ENCODE measurements around the gene DDT.
"Not testable (repeated sequence)": the region's sequence is repeated elsewhere in the genome, so short reads cannot be mapped to it uniquely, and the experiment has no call there.

DDT gene

DNA sequence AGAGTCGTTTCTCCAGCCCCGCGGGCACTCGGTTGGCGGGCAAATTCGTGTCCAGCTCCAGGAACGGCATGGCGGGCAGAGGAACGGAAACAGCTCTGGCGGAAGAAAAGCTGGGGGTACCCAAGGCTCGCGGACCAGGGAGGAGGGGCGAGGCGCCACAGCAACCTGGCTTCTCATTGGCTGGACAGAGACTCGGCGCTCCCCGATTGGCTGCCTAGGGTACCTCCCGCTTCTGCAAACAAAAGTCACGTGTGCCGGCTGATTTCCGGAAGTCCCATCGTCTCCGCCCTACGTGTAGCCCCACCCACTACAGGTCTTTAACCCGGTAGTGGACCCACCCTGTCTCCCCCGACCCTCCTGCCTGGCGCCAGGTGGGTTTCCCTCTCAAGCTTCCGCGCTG lies at the start of gene DDT:
Gene DDT (minus strand): TSS at position 97 of the 400 bp plus-strand sequence. CDS start 27 bp downstream, at position 70.
- DNase-seq: not testable (repeated sequence)

DNA sequence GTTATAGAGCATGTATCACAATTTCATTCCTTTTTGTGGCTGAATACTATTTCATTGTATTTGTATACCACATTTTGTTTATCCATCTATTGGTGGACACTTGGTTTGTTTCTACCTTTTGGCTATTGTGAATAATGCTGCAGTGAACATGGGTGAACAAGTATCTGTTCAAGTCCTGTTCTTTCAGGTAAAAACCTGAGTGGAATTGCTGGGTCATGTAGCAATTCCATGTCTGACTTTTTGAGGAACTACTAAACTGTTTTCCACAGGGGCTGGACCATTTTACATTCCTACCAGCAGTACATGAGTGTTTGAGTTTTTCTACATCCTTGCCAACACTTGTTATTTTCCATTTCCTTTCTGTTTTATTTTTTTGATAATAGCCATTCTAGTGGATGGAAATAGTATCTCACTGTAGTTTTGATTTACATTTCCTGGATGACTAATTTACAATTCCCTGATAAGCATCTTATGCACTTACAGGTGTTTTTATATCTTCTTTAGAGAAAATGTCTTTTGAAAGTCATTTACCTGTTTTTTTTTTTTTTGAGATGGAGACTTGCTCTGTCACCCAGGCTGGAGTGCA lies 49.1 kb upstream of the DDT start:
- DNase-seq: no peak

DNA sequence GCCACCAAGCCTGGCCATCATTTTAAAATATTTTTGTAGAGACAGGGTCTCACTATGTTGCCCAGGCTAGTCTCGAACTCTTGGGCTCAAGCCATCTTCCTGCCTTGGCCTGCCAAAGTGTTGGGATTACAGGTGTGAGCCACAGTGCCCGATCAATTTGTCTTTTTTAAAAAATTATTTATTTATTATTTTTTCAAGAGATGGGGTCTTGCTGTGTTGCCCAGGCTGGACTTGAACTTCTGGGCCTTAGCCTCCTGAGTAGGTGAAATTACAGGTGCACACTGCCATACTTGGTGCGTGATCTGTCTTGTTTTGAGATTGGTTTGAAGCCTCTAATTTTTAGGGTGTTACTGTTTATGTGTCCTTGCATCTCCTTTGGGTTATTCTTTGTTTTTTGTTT lies 47.1 kb upstream of the DDT start:
- DNase-seq: no peak

DNA sequence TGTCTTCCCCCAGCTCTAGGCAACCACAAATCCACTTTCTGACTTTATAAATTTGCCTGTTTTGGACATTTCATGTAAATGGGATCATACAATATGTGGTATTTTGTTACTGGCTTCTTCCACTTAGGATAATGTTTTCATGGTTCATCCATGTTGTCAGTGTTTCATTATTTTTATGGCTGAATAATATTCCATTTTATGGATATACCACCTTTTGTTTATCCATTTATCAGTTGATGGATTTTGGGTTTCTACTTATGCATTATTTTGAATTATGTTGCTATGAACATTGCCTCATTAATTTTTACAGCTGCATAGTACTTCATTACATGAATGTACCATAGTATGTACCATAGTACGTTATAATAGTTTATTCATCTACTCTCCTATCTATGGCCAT lies 41.9 kb upstream of the DDT start:
- no peak for DNase-seq

DNA sequence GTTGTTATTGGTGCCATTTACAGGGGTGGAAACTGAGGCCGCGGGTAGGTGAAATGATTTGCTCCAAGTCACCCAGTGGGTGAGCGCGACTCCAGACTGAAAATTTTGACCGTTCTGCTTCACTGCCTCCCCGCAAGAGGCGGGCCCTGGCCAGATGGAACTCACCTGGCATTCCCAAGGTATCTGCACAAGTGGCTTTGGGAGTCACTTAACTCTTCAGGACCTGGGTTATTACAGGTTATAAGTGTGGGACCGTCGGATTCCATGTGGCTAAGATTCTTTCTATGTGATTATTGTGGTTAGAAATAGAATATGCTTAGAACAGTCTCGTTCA lies 37.5 kb upstream of the DDT start:
- DNase-seq: no peak

DNA sequence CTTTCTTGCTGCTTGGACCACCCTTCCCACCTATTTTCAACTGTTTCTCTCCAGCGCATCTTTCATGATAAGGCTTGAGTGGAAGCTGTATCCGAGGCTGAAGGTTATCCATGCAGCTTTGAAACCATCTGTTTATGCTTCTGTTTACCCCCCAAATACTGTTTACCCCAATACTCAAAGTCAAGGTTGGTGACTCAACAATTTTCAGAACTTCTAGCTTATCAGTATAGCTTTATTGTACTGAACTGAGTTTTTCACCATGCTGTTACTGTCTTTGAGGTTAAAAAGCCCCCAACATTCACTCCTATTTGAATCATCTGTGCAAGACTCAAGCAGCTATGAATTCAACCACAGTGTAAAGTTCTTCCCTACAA lies 35.8 kb upstream of the DDT start:
- DNase-seq: no peak

DNA sequence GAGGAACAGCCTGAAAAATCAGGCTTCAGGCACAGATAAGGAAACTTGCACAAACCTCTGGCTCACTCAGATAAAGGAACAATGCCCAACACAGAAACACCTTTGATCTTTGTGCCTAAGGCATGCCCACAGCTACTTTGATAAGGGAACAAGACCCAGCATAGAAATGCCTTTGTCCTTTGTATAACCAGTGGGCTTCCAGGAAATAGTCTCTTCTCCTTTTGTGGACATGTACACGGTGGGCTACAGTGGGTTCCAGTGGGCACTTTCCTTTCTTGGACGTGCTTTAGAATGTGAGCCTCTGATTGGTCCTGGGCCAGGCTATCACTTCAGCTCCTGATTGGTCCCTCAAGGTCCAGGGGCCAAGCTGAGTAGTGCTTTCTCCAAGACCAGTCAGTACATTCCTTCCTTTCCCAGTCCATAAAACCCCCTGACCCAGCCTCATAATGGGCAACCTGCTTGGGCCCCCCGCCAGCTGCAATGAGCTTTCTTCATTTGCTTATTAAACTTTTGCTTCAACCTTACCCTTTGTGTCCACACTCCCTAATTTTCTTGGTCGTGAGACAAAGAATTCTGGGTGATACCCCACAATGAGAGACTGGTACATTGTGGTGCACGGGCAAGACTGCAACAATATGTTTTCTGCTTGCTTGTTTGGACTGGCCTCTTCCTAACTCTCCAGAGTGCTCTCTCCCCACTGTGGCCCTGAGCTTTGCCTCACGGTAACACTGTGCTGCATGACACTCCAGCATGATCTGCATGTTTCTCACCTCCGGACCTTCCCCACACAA lies 35.2 kb upstream of the DDT start:
- DNase-seq: no peak

DNA sequence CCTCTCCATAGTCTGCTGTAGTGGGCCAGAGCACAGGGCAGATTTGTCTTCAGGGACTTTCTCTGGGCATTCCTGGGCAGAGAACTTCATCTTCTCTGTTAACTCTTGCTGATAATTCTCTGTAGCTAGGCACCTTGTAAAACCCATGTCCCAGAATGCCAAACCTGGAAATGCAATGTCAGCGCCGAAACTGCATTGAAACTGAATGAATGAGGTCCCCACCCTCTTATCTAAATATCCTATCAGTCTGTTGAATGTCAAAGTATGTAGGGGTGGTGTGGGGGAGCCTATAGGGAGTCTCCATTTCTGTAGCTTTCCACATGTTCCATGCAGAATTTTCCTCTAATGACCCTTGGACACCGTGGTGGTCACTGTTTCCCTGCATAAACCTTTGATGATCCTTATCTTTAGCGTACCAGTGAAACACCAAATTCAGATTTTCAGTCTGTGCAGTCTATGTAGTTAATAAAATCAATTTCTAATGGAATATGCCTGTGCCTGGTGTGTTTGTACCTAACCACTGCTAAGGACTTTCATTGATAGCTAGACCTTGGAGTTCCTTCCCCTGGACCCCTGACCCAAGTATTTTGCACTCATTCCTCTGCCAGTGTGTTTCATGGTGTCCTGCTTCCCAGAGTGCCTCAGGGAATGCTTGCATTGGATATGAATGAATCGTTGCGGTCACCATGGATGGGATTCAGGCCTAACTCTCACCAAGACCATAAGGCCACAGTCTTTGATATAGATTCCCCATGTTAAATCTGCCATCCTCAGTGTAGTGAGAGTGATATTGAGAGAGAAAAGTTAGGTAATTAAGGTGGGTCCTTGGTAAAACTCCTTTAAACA lies 34.4 kb upstream of the DDT start:
- no peak for DNase-seq

DNA sequence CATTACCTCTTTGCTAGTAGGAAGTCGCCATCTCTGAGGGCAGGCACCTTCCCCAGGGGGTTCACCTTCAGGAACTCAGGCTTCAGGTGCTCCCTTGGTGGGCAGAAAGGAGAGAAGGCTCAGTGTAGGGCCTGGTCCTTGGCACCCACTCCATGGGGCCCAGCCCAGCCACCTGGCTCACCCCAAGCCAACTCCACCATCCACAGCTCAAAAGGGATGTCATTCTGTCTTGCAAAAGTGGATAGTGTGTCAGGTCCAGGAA lies 33.7 kb upstream of the DDT start:
- no peak for DNase-seq

DNA sequence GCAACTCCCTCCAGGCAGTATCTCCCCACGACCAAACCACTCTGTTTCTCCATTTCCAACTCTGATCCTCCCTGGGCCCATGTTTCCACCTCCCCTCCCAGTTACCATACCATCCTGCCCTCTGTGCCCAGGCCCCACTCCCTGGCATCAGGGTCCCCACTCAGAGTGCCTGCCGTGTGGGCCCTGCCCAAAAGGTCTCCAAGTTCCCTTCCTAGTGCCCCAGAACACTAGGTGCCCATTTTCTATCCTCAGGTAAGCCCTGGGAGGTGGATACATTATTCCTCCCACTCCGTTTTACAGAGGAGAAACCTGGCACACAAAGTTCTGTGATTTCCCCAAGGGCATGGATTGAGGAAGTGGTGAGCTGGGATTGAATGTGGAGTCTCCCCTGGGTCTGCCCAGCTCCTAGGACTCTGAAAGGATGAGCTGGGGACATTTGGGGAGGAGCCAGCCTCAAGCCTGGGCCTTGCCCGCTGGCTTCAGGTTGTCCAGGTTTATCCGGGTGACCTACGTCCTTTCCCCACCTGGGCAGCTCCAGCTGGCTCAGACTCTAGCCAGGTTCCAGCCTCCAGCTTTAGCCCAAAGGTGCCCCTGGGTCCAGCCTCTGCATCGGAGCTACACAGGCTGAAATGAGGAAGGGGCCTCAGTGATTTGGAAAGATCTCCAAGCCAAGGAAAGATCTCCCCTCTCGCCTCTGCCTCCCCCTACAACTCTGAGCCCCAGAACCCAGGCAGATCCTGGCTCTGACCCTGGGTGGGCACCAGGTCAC lies 33.2 kb upstream of the DDT start:
- no peak for DNase-seq

DNA sequence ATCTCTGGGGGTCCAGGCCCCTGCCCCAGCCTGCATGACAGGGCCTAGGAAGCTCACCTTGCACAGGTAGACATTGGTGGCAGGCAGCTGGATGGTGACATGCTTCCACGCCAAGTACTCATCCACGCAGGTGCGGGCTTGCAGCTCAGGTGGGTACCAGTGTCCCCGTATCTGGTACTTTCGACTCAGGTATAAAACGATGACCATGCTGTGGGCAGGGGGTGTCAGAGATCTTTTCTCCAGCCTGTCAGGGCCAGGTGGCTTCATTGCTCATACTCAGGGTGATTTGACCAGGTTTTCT lies 32.6 kb upstream of the DDT start:
- DNase-seq: no peak

DNA sequence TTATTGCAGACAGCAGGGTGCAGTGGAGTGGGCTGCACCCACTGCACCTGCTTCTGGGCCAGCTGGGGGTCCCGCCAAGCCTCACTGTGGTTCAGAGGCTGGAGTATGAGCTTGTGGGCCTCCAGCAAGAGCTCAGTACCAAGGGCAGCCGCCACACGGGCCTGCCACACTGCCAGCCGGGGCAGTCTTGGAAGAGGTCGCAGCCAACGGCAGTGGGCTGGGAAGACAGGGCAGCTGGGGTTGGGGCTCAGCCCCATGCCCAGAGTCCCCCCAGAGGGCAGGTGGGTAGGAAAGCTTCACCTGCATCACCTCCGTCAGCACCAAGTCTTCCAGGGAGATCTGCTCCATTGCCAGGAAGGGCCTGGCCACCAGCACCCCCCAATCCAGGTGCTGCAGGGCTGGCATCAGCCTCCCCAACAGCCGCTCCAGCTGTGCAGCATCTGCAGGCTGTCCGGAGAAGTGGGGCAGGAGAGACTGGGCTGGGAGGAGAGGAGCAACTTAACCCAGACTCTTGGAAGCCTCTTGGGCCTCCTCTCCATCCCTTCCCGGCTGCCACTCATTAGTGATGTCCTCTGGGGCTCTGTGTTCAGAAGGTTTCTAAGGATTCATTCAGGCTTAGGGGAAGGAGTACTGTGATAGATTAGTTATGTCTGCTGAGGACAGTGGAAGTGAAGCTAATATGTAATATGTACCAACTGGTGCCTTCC lies 32.1 kb upstream of the DDT start:
- no peak for DNase-seq

DNA sequence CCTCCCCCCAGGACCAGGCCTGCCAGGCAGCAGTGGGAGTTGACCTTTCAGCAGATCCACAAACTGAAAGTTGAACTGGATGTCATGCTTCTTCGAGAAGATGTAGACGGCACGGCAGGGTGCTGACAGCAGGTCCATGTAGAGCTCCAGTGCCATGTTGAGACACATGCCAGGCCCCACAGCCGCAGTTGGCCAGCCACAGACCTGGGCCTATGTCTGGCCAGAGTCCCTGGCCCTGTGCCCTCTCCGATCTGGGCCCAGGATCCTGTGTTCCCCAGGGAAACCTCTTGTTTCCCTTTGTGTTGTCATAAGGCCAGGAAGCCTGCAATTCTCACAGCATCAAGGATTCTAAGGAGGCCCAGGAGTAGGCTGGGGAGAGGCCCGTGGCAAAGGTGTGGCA lies 31.0 kb upstream of the DDT start, which contains the start of gene GSTT4:
Gene GSTT4 (minus strand): TSS at position 253 of the 400 bp plus-strand sequence. CDS start 97 bp downstream, at position 156.
- no peak for DNase-seq

DNA sequence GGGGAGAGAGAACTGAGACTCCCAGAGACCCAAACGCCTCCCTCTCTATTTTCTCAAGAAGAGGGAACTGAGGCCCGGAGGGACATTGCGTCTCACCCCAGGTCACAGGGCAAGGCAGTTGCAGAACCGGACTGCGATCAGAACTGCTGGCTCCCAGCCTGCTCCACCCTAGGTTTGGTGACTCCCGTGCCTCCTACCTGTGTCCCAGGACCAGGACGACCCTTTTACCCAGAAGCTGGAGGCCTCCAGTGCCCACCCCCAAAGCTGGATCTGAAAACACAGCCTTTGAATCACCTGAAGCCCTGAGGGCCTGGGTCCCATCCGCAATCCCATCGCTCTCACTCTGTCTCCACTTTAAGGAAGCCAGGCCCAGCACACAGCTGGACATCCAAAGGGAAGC lies 29.6 kb upstream of the DDT start:
- DNase-seq: no peak

DNA sequence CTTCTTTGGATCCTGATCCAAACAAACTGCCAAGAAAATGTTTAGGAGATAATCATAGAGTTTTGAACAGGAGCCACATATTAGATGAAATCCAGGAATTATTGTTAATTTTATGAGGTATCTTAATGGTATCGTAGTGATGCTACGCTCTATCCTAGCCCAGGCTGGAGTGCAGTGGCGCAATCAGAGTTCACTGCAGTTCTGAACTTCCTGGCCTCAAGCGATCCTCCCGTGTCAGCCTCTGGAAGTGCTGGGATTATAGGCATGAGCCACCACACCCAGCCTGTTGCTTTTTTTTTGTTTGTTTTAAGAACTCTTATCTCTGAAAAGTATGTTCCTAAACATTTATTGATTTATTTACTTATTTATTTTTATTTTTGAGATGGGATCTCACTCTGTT lies 28.6 kb upstream of the DDT start:
- no peak for DNase-seq

DNA sequence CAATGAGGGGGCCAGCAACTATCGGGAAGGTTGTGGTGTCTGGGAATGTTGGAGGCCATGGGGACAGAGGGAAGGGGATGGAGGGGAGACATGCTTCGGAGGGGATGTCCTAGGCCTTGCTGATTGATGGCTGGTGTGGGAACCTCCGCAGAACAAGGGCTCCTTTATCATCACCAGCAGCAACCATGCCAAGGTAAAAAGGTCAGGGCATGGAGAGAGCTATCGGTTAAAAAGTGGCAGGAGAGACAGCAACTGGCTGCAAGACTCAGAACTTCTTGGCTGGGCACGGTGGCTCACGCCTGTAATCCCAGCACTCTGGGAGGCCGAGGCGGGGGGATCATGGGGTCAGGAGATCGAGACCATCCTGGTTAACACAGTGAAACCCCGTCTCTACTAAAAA lies 28.0 kb upstream of the DDT start:
- no peak for DNase-seq

DNA sequence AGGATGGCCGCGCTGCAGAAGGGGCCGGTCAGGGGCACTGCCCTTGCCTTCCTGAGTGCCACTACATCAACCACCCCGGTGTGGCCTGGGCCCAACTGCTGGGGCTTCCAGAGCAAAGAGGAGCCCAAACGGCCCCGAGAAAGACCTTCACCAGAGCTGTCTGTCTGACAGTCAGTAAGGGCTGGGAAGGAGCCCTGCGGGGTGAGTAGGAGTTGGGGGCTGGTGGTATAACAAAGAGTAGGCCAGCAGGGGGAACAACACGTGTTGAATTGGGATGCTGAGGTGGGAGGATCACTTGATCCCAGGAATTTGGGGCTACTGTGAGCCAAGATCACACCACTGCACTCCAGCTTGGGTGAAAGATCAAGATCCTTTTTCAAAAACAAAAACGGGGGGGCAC lies 27.1 kb upstream of the DDT start:
- no peak for DNase-seq

DNA sequence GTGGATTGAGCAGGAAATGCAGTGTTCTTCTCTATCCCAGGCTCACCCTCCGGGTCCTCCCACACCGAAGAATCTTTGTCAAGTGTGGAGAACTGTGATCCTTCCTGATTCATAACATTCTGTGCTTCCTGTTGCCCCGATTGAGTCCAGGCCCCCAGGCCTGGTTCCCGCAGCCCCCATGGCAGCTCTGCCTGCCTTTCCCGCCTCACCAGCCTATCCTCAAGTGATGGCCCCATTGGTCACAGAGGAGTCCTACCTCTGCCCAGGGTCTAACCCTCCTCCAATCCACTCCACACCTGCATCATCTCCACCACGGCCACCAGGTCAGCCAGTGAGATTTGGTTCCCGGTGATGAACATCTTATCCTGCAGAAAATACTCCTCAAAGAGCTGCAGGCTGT lies 25.5 kb upstream of the DDT start:
- DNase-seq: not testable (repeated sequence)

DNA sequence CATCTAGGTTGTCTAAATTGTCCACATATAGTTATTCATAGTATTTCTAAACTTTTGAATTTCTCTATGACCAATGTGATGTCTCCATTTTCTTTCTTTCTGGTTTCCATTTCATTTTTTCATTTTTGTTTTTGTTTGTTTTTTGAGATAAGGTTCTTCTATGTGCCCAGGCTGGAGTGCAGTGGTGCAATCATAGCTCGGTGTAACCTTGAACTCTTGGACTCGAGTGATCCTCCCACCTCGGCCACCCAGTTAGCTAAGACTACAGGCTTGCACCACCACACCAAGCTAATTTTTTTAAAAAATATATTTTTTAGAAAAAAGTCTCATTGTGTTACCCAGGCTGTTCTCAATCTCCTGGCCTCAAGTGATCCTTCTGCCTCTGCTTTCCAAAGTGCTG lies 22.9 kb upstream of the DDT start:
- no peak for DNase-seq

DNA sequence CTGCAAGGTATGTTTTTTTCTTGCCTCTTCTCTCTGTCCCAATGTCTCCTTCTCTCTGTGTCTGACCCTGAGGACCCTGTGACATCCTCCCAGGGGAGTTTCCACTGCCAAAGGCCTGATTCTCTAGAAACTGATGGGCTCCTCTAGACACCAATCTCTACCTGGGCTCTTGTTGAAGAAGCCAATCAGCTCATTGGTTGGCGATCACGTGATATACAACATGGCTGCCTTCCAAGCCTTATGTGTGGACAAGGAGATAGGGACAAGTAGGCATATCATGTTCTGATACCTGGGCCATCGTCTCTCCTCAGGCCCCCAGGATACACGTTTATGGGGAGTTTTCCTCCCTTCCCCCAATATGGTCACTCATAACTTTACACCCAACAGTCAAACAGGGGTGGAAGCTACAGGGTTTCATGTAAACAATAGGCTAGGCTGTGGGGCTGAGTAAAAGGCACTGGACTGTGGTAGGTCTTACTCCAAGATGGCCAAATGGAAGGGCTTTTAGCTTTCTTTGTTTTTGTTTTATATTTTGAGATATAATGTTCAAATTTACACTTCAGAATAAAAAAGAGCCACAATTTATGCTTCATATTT lies 19.4 kb upstream of the DDT start:
- not testable (repeated sequence) for DNase-seq

DNA sequence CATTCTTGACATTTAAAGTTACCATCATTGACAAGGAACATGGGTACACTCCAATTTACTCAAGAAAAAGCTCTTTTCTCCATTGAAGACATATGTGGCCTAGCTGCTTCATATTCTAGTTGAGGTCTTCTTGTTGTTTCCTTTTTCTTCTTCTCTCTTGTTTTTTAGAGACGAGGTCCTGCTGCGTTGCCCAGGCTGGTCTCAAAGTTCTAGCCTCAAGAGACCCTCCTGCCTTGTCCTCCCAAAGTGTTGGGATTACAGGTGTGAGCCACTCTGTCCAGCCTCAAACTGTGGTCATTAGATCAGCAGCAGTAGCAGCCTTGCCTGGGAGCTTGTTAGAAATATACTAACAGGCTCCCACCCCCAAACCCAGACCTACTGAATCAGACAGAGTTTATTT lies 18.8 kb upstream of the DDT start:
- DNase-seq: not testable (repeated sequence)

DNA sequence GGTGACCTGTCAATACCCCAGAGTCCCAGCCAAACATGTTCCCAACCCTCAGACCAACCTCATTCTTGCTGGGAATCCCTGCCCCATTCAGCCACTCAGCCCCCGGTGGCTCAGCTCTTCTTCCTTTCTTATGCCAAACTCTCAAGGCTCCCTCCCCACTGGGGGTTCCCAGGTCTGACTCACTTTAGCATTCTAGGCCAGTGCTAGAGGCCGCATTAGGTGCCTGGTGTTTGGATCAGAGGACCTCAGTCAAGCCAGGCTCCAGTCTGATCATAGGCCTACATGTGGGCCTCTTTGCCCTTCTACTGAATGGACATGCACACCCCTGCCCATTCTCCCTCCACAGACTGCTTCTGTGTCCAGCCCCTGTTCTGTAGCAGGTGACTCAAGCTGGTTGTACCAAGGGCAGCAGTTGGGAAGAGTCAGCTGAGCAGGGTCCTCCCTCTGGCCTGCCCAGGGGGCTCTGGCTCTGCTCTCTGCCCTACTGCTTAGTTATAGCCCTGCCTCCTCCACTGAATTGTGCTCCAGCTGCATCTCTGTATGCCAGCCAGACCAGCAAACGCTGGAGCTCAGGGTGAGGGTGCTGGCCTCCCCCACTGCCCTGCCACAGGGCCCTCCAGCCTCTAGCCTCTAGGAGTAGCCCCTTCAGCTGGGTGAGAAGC lies 15.5 kb upstream of the DDT start:
- DNase-seq: not testable (repeated sequence)

All from stimulated activated CD4-positive, alpha-beta T cell treated with anti-CD3 and anti-CD28 coated beads, Interleukin-4, amount 100 ng/mL, for 1 hour (primary cell).